MM.1S (cell line): Measurements from ENCODE around the gene CACNA2D1.

ENCODE experiments used
- DNase-seq: peaks from one replicate; pipeline ENCODE4 v3.0.0-alpha.2; 2015
- H2AFZ ChIP-seq: fragments of 300-600 bp; sonication (generic); 2 replicates; pipeline ENCODE4 v1.6.0; 2016; ENCODE audit warnings: antibody characterized with exemption, low read length
- H3F3A ChIP-seq: fragments of 300-600 bp; sonication (generic); 2 replicates; pipeline ENCODE4 v1.6.1; 2016; ENCODE audit warnings: mild to moderate bottlenecking, antibody characterized with exemption, low read length, moderate library complexity, mixed read lengths; ENCODE audit not compliant: insufficient read depth
- H3K27ac ChIP-seq: fragments of 300-600 bp; sonication (generic); 2 replicates; pipeline ENCODE4 v1.5.1; 2016; ENCODE audit warnings: mild to moderate bottlenecking, low read length
- H3K27me3 ChIP-seq: fragments of 300-600 bp; sonication (generic); replicated peaks from 2 replicates; pipeline ENCODE4 v1.6.0; 2016; ENCODE audit warnings: low read length; ENCODE audit not compliant: insufficient read depth
- H3K36me3 ChIP-seq: fragments of 300-600 bp; sonication (generic); replicated peaks from 2 replicates; pipeline ENCODE4 v1.6.1; 2016; ENCODE audit warnings: mild to moderate bottlenecking, low read length, mixed read lengths; ENCODE audit not compliant: insufficient read depth
- H3K4me1 ChIP-seq: fragments of 300-600 bp; sonication (generic); 2 replicates; pipeline ENCODE4 v1.6.1; 2016; ENCODE audit warnings: low read length, mixed read lengths
- H3K4me2 ChIP-seq: fragments of 300-600 bp; sonication (generic); 2 replicates; pipeline ENCODE4 v1.6.0; 2016; ENCODE audit warnings: low read depth, low read length
- H3K4me3 ChIP-seq: fragments of 300-600 bp; sonication (generic); 2 replicates; pipeline ENCODE4 v1.5.1; 2016; ENCODE audit warnings: low read length, mixed read lengths
- H3K79me2 ChIP-seq: fragments of 300-600 bp; sonication (generic); 2 replicates; pipeline ENCODE4 v1.6.1; 2016; ENCODE audit warnings: mixed run types, low read length, mixed read lengths
- H3K9ac ChIP-seq: fragments of 300-600 bp; sonication (generic); 2 replicates; pipeline ENCODE4 v1.6.1; 2016; ENCODE audit warnings: low read length, mixed read lengths
- H3K9me2 ChIP-seq: fragments of 300-600 bp; sonication (generic); replicated peaks from 2 replicates; pipeline ENCODE4 v1.6.1; 2016; ENCODE audit warnings: mild to moderate bottlenecking, low read length, mixed read lengths; ENCODE audit not compliant: insufficient read depth
- H3K9me3 ChIP-seq: fragments of 300-600 bp; sonication (generic); replicated peaks from 2 replicates; pipeline ENCODE4 v1.6.1; 2016; ENCODE audit warnings: mild to moderate bottlenecking, low read length, mixed read lengths; ENCODE audit not compliant: insufficient read depth
- H4K20me1 ChIP-seq: fragments of 300-600 bp; sonication (generic); 2 replicates; pipeline ENCODE4 v1.6.1; 2016; ENCODE audit warnings: mild to moderate bottlenecking, low read length, moderate library complexity, mixed read lengths; ENCODE audit not compliant: insufficient read depth
- EZH2 ChIP-seq: fragments of 300-600 bp; sonication (generic); optimal IDR thresholded peaks from 2 replicates; pipeline ENCODE3; 2017; ENCODE audit warnings: low read depth, mild to moderate bottlenecking, antibody characterized with exemption, low read length, mixed read lengths
- EZH2phosphoT487 ChIP-seq: fragments of 300-600 bp; sonication (generic); IDR thresholded peaks from 2 replicates; pipeline ENCODE4 v1.6.1; 2018; ENCODE audit warnings: antibody characterized with exemption, low read length
- TF ChIP-seq, protein P1 (sequence below): fragments of 300-600 bp; sonication (generic); IDR thresholded peaks from 2 replicates; pipeline ENCODE4 v1.5.1; 2016; ENCODE audit warnings: antibody characterized with exemption, low read length, mixed read lengths

The CACNA2D1 gene

DNA sequence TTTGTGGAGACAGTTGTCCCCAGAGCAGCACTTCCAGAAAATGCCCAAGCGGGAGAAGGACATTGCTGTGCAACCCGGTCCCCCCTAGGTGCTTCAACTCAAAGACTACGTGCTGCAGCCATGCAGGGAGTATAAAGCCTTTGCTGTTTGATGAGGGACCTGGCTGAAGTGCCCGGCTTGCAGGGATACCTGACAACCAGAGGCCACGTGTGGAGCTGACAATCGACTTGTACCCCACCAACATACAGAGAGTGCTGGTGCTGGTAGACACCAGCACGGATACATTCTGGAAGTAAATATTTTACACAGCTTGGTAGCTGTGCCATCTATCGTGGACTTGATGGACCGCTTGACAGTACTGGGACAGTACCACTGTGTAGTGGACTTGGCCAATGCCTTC, 240.6 kb downstream of the CACNA2D1 start:
- H3K9ac ChIP-seq = no peak overlapping the region
- no peaks in the 10 kb centered on the region for H3K36me3 ChIP-seq
- no peaks in the 10 kb centered on the region for H3K27me3 ChIP-seq
- DNase-seq = no peak
- no peaks in the 10 kb centered on the region for H3K4me1 ChIP-seq
- H3K9me3 ChIP-seq = no peaks in the 10 kb centered on the region
- H4K20me1 ChIP-seq = no peaks in the 10 kb centered on the region
- no peaks in the 10 kb centered on the region for H3K79me2 ChIP-seq
- H3K27ac ChIP-seq = no peak overlapping the region
- no peak overlapping the region for H3K4me3 ChIP-seq
- no peak overlapping the region for H3K4me2 ChIP-seq
- no peaks in the 10 kb centered on the region for H3F3A ChIP-seq
- H2AFZ ChIP-seq = no peak overlapping the region
- TF ChIP-seq EZH2phosphoT487 (no peak), EZH2 (no peak)
- TF ChIP-seq, protein P1, sequence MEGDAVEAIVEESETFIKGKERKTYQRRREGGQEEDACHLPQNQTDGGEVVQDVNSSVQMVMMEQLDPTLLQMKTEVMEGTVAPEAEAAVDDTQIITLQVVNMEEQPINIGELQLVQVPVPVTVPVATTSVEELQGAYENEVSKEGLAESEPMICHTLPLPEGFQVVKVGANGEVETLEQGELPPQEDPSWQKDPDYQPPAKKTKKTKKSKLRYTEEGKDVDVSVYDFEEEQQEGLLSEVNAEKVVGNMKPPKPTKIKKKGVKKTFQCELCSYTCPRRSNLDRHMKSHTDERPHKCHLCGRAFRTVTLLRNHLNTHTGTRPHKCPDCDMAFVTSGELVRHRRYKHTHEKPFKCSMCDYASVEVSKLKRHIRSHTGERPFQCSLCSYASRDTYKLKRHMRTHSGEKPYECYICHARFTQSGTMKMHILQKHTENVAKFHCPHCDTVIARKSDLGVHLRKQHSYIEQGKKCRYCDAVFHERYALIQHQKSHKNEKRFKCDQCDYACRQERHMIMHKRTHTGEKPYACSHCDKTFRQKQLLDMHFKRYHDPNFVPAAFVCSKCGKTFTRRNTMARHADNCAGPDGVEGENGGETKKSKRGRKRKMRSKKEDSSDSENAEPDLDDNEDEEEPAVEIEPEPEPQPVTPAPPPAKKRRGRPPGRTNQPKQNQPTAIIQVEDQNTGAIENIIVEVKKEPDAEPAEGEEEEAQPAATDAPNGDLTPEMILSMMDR = no peak
- no peaks in the 10 kb centered on the region for H3K9me2 ChIP-seq

GRCh38 chr7:82202107-82202506, 241.5 kb downstream of the CACNA2D1 start:
- Histone ChIP-seq H3K4me1 (no peaks in the 10 kb centered on the region), H3K4me2 (no peak overlapping the region), H3K79me2 (no peaks in the 10 kb centered on the region), H3K36me3 (no peaks in the 10 kb centered on the region), H3K27ac (no peak overlapping the region), H2AFZ (no peak overlapping the region), H3K4me3 (no peak overlapping the region), H4K20me1 (no peaks in the 10 kb centered on the region), H3F3A (no peaks in the 10 kb centered on the region), H3K9me2 (no peaks in the 10 kb centered on the region), H3K9me3 (no peaks in the 10 kb centered on the region), H3K27me3 (no peaks in the 10 kb centered on the region), H3K9ac (no peak overlapping the region)
- TF ChIP-seq EZH2phosphoT487 (no peak), EZH2 (no peak)
- TF ChIP-seq, protein P1 = no peak
- DNase-seq = no peak

GRCh38 chr7:82200601-82201000, 243.0 kb downstream of the CACNA2D1 start:
- Histone ChIP-seq H3K36me3 (no peaks in the 10 kb centered on the region), H3K9ac (no peak overlapping the region), H3K4me3 (no peak overlapping the region), H3K9me3 (no peaks in the 10 kb centered on the region), H3K27me3 (no peaks in the 10 kb centered on the region), H3K27ac (no peak overlapping the region), H3K9me2 (no peaks in the 10 kb centered on the region), H3K4me1 (no peaks in the 10 kb centered on the region), H2AFZ (no peak overlapping the region), H3F3A (no peaks in the 10 kb centered on the region), H4K20me1 (no peaks in the 10 kb centered on the region), H3K4me2 (no peak overlapping the region), H3K79me2 (no peaks in the 10 kb centered on the region)
- DNase-seq = no peak
- TF ChIP-seq, protein P1 = no peak
- TF ChIP-seq EZH2phosphoT487 = no peak
- no peak for TF ChIP-seq EZH2
